Trophoblast cell (in vitro differentiated cells and primary cell): ENCODE data around the gene CCDC83.

ENCODE experiments used
- DNase-seq, 2 donors: peaks; one replicate each; pipeline ENCODE4 v3.0.0-alpha.2; 2016
- H2AFZ ChIP-seq: 2 replicates; pipeline ENCODE4 v1.6.1; 2013; ENCODE audit warnings: low read length, moderate library complexity, mild to moderate bottlenecking; ENCODE audit not compliant: insufficient read depth, poor library complexity
- H2AK5ac ChIP-seq: 2 replicates; pipeline ENCODE4 v1.6.1; 2013; ENCODE audit warnings: mild to moderate bottlenecking, low read length
- H2BK120ac ChIP-seq: 2 replicates; pipeline ENCODE4 v1.6.1; 2013; ENCODE audit warnings: low read length, mild to moderate bottlenecking, moderate library complexity; ENCODE audit not compliant: insufficient read depth, poor library complexity
- H2BK12ac ChIP-seq: 2 replicates; pipeline ENCODE4 v1.6.1; 2013; ENCODE audit warnings: mild to moderate bottlenecking, low read length, moderate library complexity
- H2BK5ac ChIP-seq: 2 replicates; pipeline ENCODE4 v1.6.1; 2013; ENCODE audit warnings: low read length, low read depth, moderate library complexity, mild to moderate bottlenecking; ENCODE audit not compliant: poor library complexity
- H3K14ac ChIP-seq: 2 replicates; pipeline ENCODE4 v1.6.1; 2013; ENCODE audit warnings: mild to moderate bottlenecking, low read length
- H3K18ac ChIP-seq: 2 replicates; pipeline ENCODE4 v1.6.1; 2013; ENCODE audit warnings: mild to moderate bottlenecking, low read length
- H3K23ac ChIP-seq: 2 replicates; pipeline ENCODE4 v1.6.1; 2013; ENCODE audit warnings: low read length
- H3K27ac ChIP-seq: 2 replicates; pipeline ENCODE4 v1.5.1; 2013; ENCODE audit warnings: low read depth, mild to moderate bottlenecking, inconsistent platforms, low read length, moderate library complexity
- H3K27me3 ChIP-seq: 2 replicates; pipeline ENCODE4 v1.6.1; 2013; ENCODE audit warnings: inconsistent platforms, mild to moderate bottlenecking, low read length, moderate library complexity; ENCODE audit not compliant: insufficient read depth
- H3K36me3 ChIP-seq, 2 experiments: 1 replicate in 1 of 2; 2 replicates in 1 of 2; pipeline ENCODE4 v1.6.1; 2013; ENCODE audit warnings: low read length in 2 of 2, mild to moderate bottlenecking in 2 of 2, moderate library complexity in 1 of 2; ENCODE audit not compliant: insufficient read depth in 2 of 2, control insufficient read depth in 1 of 2
- H3K4ac ChIP-seq: 2 replicates; pipeline ENCODE4 v1.6.1; 2013; ENCODE audit warnings: low read depth, mild to moderate bottlenecking, low read length, moderate library complexity
- H3K4me1 ChIP-seq, 2 experiments: 1 replicate in 1 of 2; 2 replicates in 1 of 2; pipeline ENCODE4 v1.6.1; 2013; ENCODE audit warnings: low read length in 2 of 2, mild to moderate bottlenecking in 2 of 2, moderate library complexity in 1 of 2; ENCODE audit not compliant: insufficient read depth in 2 of 2, control insufficient read depth in 1 of 2
- H3K4me2 ChIP-seq: 2 replicates; pipeline ENCODE4 v1.6.1; 2013; ENCODE audit warnings: inconsistent platforms, mild to moderate bottlenecking, low read length, moderate library complexity
- H3K4me3 ChIP-seq: 2 replicates; pipeline ENCODE4 v1.5.1; 2013; ENCODE audit warnings: mild to moderate bottlenecking, low read depth, low read length, inconsistent platforms
- H3K79me1 ChIP-seq: one replicate; pipeline ENCODE4 v1.6.1; 2013; ENCODE audit warnings: low read length
- H3K79me2 ChIP-seq: 2 replicates; pipeline ENCODE4 v1.6.1; 2013; ENCODE audit warnings: low read length, mild to moderate bottlenecking; ENCODE audit not compliant: control insufficient read depth, insufficient read depth, poor library complexity
- H3K9ac ChIP-seq: 2 replicates; pipeline ENCODE4 v1.6.1; 2013; ENCODE audit warnings: mild to moderate bottlenecking, low read length
- H3K9me3 ChIP-seq: 2 replicates; pipeline ENCODE4 v1.6.1; 2013; ENCODE audit warnings: low read depth, mild to moderate bottlenecking, control low read depth, inconsistent platforms, low read length; ENCODE audit not compliant: insufficient read depth
- H4K12ac ChIP-seq: 2 replicates; pipeline ENCODE4 v1.6.1; 2013; ENCODE audit warnings: low read depth, mild to moderate bottlenecking, low read length, moderate library complexity
- H4K8ac ChIP-seq: 2 replicates; pipeline ENCODE4 v1.6.1; 2013; ENCODE audit warnings: low read depth, mild to moderate bottlenecking, low read length, moderate library complexity
- H4K91ac ChIP-seq: one replicate; pipeline ENCODE4 v1.6.1; 2013; ENCODE audit warnings: low read depth, mild to moderate bottlenecking, low read length, moderate library complexity
- WGBS: extraction: QIAGEN DNeasy Blood & Tissue Kit; methylation state at CpG from one replicate; pipeline ENCODE4 v1.1.7; 2013; ENCODE audit warnings: missing lambda C conversion rate; ENCODE audit not compliant: insufficient read length, insufficient coverage; ENCODE audit errors: extremely low coverage; 5-methylcytosine and 5-hydroxymethylcytosine counted together

The CCDC83 gene

GRCh38 chr11:85889676-85890579 lies 34.7 kb downstream of the CCDC83 start:
- no peaks in the 10 kb centered on the region for H3K9me3 ChIP-seq
- no peaks in the 10 kb centered on the region for H3K79me2 ChIP-seq
- peaks cover 0 to 2% of the 10 kb centered on the region in 2 experiments for H3K36me3 ChIP-seq
- no peaks in the 10 kb centered on the region for H3K27me3 ChIP-seq
- H3K18ac ChIP-seq: no peak overlapping the region
- H2BK5ac ChIP-seq: peak overlapping the region; percentile 71
- peak overlapping the region; percentile 24 for H3K4me2 ChIP-seq
- H3K4me3 ChIP-seq: no peak overlapping the region
- H3K14ac ChIP-seq: peak overlapping the region; percentile 5
- H3K23ac ChIP-seq: no peak overlapping the region
- H2BK12ac ChIP-seq: peak overlapping the region; percentile 48
- H4K91ac ChIP-seq: peak overlapping the region; percentile 40
- peak overlapping the region; percentile 12 for H3K4ac ChIP-seq
- H3K9ac ChIP-seq: no peak overlapping the region
- peak overlapping the region; percentile 3 for H4K8ac ChIP-seq
- no peak overlapping the region for H4K12ac ChIP-seq
- H3K4me1 ChIP-seq: peaks cover 20 to 34% of the 10 kb centered on the region in 2 experiments
- H2AK5ac ChIP-seq: no peak overlapping the region
- peak overlapping the region; percentile 64 for H2BK120ac ChIP-seq
- H3K79me1 ChIP-seq: peaks cover 19% of the 10 kb centered on the region
- DNase-seq: peak; percentile 74 to 90
- H2AFZ ChIP-seq: no peak overlapping the region
- no CpG with 5 or more reads among the region's 8 CpGs for WGBS
- H3K27ac ChIP-seq: peak overlapping the region; percentile 87

DNA sequence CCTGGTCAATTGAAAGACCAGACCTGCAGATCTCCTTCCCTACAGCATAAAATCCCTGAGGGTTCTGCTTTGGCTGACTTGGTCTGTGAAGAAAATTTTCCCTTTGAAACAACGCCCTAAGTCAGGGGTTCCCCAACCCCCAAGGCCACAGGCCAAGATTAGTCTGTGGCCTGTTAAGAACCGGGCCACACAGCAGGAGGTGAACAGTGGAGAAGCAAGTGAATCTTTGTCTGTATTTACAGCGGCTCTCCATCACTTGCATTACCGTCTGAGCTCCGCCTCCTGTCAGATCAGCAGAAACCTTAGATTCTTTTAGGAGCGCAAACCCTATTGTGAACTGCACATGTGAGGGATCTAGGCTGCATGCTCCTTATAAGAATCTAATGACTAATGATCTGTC lies 38.2 kb downstream of the CCDC83 start:
- Histone ChIP-seq H2BK120ac (no peak overlapping the region), H3K79me2 (no peaks in the 10 kb centered on the region), H3K18ac (no peak overlapping the region), H3K9me3 (no peaks in the 10 kb centered on the region), H3K4ac (no peak overlapping the region), H3K4me3 (no peak overlapping the region), H4K8ac (no peak overlapping the region), H3K14ac (no peak overlapping the region), H4K91ac (no peak overlapping the region), H3K4me2 (no peak overlapping the region), H2AK5ac (no peak overlapping the region), H3K9ac (no peak overlapping the region), H3K27ac (no peak overlapping the region), H2BK12ac (no peak overlapping the region), H2AFZ (no peak overlapping the region), H3K79me1 (peaks cover 19% of the 10 kb centered on the region), H3K4me1 (peaks cover 12 to 24% of the 10 kb centered on the region in 2 experiments), H3K23ac (no peak overlapping the region), H2BK5ac (no peak overlapping the region), H3K27me3 (no peaks in the 10 kb centered on the region), H4K12ac (no peak overlapping the region), H3K36me3 (peaks cover 0 to 2% of the 10 kb centered on the region in 2 experiments)
- WGBS: no CpG with 5 or more reads among the region's 6 CpGs
- no peak for DNase-seq

GRCh38 chr11:85896876-85897275 lies 41.7 kb downstream of the CCDC83 start:
- Histone ChIP-seq H4K91ac (no peak overlapping the region), H4K12ac (no peak overlapping the region), H2AFZ (no peak overlapping the region), H3K4me1 (peaks cover 2 to 7% of the 10 kb centered on the region in 2 experiments), H2BK12ac (no peak overlapping the region), H2BK120ac (no peak overlapping the region), H3K18ac (no peak overlapping the region), H2BK5ac (no peak overlapping the region), H3K27me3 (no peaks in the 10 kb centered on the region), H2AK5ac (no peak overlapping the region), H3K14ac (no peak overlapping the region), H3K36me3 (peaks cover 0 to 2% of the 10 kb centered on the region in 2 experiments), H3K9me3 (no peaks in the 10 kb centered on the region), H4K8ac (no peak overlapping the region), H3K79me2 (no peaks in the 10 kb centered on the region), H3K27ac (no peak overlapping the region), H3K4me3 (no peak overlapping the region), H3K4me2 (no peak overlapping the region), H3K79me1 (peaks cover 2% of the 10 kb centered on the region), H3K9ac (no peak overlapping the region), H3K23ac (no peak overlapping the region), H3K4ac (no peak overlapping the region)
- no CpG with 5 or more reads among the region's 3 CpGs for WGBS
- DNase-seq: peak in 1 of 2 donors; percentile 17

DNA sequence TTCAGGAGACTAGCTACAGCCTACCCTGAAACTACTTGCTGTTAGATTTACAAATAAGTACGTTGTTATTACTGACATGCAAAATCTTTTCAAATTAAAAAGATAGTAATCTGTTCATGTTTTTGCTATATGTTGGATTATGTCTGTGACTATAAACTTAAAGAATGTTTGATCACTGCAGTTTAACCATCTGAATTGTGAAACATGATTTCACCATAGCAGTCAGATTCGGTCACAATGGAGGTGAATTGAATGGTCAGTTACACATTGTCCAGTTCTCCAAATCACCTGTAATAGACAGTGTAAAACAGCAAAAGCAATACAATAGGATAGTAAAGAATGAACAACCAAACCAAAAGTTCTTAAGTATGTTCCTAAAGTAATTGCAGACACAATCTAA lies 43.3 kb downstream of the CCDC83 start:
- WGBS: no CpG with 5 or more reads among the region's 2 CpGs
- Histone ChIP-seq H3K9me3 (no peaks in the 10 kb centered on the region), H3K4me1 (no peaks in the 10 kb centered on the region)

More for the DNA sequence above, 43.3 kb downstream of the CCDC83 start:
- no peak overlapping the region for H3K14ac ChIP-seq
- no peak overlapping the region for H2AFZ ChIP-seq
- DNase-seq: peak in 1 of 2 donors; percentile 37
- no peak overlapping the region for H3K23ac ChIP-seq
- no peak overlapping the region for H2BK12ac ChIP-seq
- no peak overlapping the region for H4K8ac ChIP-seq
- no peaks in the 10 kb centered on the region for H3K36me3 ChIP-seq
- H4K12ac ChIP-seq: no peak overlapping the region
- no peak overlapping the region for H3K27ac ChIP-seq
- no peak overlapping the region for H3K4ac ChIP-seq
- H2AK5ac ChIP-seq: no peak overlapping the region
- H2BK5ac ChIP-seq: no peak overlapping the region
- no peak overlapping the region for H3K9ac ChIP-seq
- H3K79me1 ChIP-seq: no peaks in the 10 kb centered on the region
- H3K4me2 ChIP-seq: no peak overlapping the region
- no peak overlapping the region for H3K18ac ChIP-seq
- H3K4me3 ChIP-seq: no peak overlapping the region
- no peak overlapping the region for H4K91ac ChIP-seq
- H3K79me2 ChIP-seq: no peaks in the 10 kb centered on the region
- H3K27me3 ChIP-seq: no peaks in the 10 kb centered on the region
- H2BK120ac ChIP-seq: no peak overlapping the region
